ENCODE data around the gene SCGB3A1. TPM values are rescaled to one million over a fixed set of nuclear protein-coding genes. Genes with fewer than 3 reads are reported as not detected.

The SCGB3A1 gene
- total and polyA plus RNA-seq, 2 of the 4 experiments (the other 2 are of a cell fraction): not detected

DNA sequence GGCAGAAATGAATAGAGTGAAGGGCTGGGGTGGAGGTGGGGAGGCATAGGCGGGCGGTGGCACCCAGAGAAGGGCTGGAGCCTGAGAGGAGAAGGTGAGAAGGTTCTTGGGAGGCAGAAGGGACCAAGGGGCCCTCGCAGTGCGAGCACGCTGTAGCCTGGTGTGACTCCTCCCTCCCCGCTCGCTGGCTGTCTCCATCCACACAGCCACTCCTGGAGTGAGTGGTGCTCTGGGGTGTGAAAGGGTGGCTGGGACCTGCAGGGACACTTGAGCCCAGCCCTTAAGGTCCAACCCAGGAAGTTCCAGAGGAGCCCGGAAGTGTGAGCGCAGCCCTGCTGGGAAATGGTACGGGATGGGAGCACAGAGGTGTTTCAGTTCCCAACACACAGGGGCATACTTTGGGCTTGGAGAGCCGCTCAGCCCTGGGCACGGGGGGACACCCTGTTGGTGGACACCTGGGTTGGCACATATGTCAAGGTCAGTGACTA is 9.3 kb upstream of the SCGB3A1 start:
- no peaks in the 10 kb centered on the region for H3K4me1 ChIP-seq (ENCODE audit: control insufficient read depth, insufficient read depth, low read length)
- no peak overlapping the region for H2BK5ac ChIP-seq (ENCODE audit: low read depth, low read length, poor library complexity, severe bottlenecking)
- no peaks in the 10 kb centered on the region for H4K20me1 ChIP-seq (ENCODE audit: insufficient read depth, low read length)
- H2BK15ac ChIP-seq (ENCODE audit: low read depth, low read length): no peak overlapping the region
- no peak overlapping the region for H3K23ac ChIP-seq (ENCODE audit: low read depth, low read length)
- no peak overlapping the region for H3K4me3 ChIP-seq (ENCODE audit: insufficient read depth, low read depth, low read length)
- no peak overlapping the region for H3K9ac ChIP-seq (ENCODE audit: low read depth, low read length)
- TF ChIP-seq RCOR1 (IDR thresholded peaks at IDR 0.05; ENCODE audit: insufficient replicate concordance, low read length) (no peak), MAZ (IDR thresholded peaks at IDR 0.05; ENCODE audit: borderline replicate concordance, low read depth, low read length) (no peak), POLR2A (IDR thresholded peaks at IDR 0.05; ENCODE audit: low read depth, low read length) (no peak), CHD1 (IDR thresholded peaks at IDR 0.05; ENCODE audit: low read depth, low read length) (no peak), FOS (IDR thresholded peaks at IDR 0.05; ENCODE audit: low read depth, low read length) (no peak), RFX5 (IDR thresholded peaks at IDR 0.05; ENCODE audit: low read depth, low read length) (no peak), BHLHE40 (IDR thresholded peaks at IDR 0.05; ENCODE audit: low read depth, low read length) (no peak), MXI1 (IDR thresholded peaks at IDR 0.05; ENCODE audit: borderline replicate concordance, low read depth, low read length) (no peak), SMC3 (IDR thresholded peaks at IDR 0.05; ENCODE audit: low read depth, low read length) (no peak), RAD21 (IDR thresholded peaks at IDR 0.05; ENCODE audit: low read length) (no peak), CEBPB (IDR thresholded peaks at IDR 0.05; ENCODE audit: low read depth, low read length) (no peak), MAFK (IDR thresholded peaks at IDR 0.05; ENCODE audit: low read depth, low read length) (no peak)
- TF ChIP-seq, protein P1, sequence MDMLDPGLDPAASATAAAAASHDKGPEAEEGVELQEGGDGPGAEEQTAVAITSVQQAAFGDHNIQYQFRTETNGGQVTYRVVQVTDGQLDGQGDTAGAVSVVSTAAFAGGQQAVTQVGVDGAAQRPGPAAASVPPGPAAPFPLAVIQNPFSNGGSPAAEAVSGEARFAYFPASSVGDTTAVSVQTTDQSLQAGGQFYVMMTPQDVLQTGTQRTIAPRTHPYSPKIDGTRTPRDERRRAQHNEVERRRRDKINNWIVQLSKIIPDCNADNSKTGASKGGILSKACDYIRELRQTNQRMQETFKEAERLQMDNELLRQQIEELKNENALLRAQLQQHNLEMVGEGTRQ (IDR thresholded peaks at IDR 0.05; ENCODE audit: low read depth, low read length): no peak
- TF ChIP-seq, protein P2, sequence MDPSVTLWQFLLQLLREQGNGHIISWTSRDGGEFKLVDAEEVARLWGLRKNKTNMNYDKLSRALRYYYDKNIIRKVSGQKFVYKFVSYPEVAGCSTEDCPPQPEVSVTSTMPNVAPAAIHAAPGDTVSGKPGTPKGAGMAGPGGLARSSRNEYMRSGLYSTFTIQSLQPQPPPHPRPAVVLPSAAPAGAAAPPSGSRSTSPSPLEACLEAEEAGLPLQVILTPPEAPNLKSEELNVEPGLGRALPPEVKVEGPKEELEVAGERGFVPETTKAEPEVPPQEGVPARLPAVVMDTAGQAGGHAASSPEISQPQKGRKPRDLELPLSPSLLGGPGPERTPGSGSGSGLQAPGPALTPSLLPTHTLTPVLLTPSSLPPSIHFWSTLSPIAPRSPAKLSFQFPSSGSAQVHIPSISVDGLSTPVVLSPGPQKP (IDR thresholded peaks at IDR 0.05; ENCODE audit: borderline replicate concordance, low read depth, low read length): no peak
- TF ChIP-seq, protein P3, sequence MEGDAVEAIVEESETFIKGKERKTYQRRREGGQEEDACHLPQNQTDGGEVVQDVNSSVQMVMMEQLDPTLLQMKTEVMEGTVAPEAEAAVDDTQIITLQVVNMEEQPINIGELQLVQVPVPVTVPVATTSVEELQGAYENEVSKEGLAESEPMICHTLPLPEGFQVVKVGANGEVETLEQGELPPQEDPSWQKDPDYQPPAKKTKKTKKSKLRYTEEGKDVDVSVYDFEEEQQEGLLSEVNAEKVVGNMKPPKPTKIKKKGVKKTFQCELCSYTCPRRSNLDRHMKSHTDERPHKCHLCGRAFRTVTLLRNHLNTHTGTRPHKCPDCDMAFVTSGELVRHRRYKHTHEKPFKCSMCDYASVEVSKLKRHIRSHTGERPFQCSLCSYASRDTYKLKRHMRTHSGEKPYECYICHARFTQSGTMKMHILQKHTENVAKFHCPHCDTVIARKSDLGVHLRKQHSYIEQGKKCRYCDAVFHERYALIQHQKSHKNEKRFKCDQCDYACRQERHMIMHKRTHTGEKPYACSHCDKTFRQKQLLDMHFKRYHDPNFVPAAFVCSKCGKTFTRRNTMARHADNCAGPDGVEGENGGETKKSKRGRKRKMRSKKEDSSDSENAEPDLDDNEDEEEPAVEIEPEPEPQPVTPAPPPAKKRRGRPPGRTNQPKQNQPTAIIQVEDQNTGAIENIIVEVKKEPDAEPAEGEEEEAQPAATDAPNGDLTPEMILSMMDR (conservative IDR thresholded peaks at IDR 0.05; ENCODE audit: low read depth, low read length): no peak
- intact Hi-C loops (cut with micrococcal nuclease) (loop anchor here (10.0 kb wide), 1 partner anchor 396 kb away; the partner anchor contains the start of gene RASGEF1C), dilution Hi-C loops (cut with HindIII; ENCODE audit: low sequenced_read_pairs, unreplicated experiment) (no loop called here), in situ Hi-C loops (cut with MboI; ENCODE audit: low sequenced_read_pairs) (no loop called here)
- H3K4me2 ChIP-seq (ENCODE audit: low read depth, low read length): no peak overlapping the region
- no peak overlapping the region for H2AK5ac ChIP-seq (ENCODE audit: low read depth, low read length)
- ChIA-PET POLR2A (ENCODE audit: unreplicated experiment) (no interaction called here), CTCF (no interaction called here)
- 94% methylated on average over 3 of the region's 12 CpGs; no CpG with 5 or more reads in 1 of the 2 experiments for WGBS, 2 experiments (ENCODE audit: extremely low coverage in 2 of 2, insufficient read length in 1 of 2)
- no peak overlapping the region for H4K8ac ChIP-seq (ENCODE audit: low read depth in 2 of 2, low read length in 2 of 2)
- no peak overlapping the region for H2AFZ ChIP-seq (replicated peaks; ENCODE audit: low read length, poor library complexity)
- no peaks in the 10 kb centered on the region for H3K9me1 ChIP-seq (ENCODE audit: insufficient read depth, low read length)
- no peak overlapping the region for H3K4ac ChIP-seq (ENCODE audit: low read depth, low read length)
- H3K36me3 ChIP-seq (ENCODE audit: control insufficient read depth, insufficient read depth, low read length): no peaks in the 10 kb centered on the region
- no peak overlapping the region for H3K56ac ChIP-seq (ENCODE audit: extremely low read depth, insufficient read depth, low read length)
- no peak overlapping the region for H4K5ac ChIP-seq (ENCODE audit: low read depth, low read length)
- peaks cover 10% of the 10 kb centered on the region; the same call in 1 of the 2 replicates for H3K27me3 ChIP-seq (ENCODE audit: control insufficient read depth, insufficient read depth, low read length)
- H3K79me1 ChIP-seq (ENCODE audit: low read depth in 1 of 2, low read length in 2 of 2): no peaks in the 10 kb centered on the region
- no peak overlapping the region for H2AK9ac ChIP-seq (replicated peaks; ENCODE audit: low read depth, low read length, poor library complexity)
- ATAC-seq (ENCODE audit: low read depth) (no peak), DNase-seq (no peak)
- BruUV-seq (replicated peaks): no TSS peak
- H3K14ac ChIP-seq (replicated peaks; ENCODE audit: low read depth, low read length): no peak overlapping the region
- no peak overlapping the region for H3K18ac ChIP-seq (ENCODE audit: low read depth, low read length)
- H3K9me3 ChIP-seq (ENCODE audit: control insufficient read depth, insufficient read depth, low read length): no peaks in the 10 kb centered on the region
- no peak overlapping the region for H2BK120ac ChIP-seq (ENCODE audit: low read depth, low read length)
- no peak overlapping the region for H3K27ac ChIP-seq (ENCODE audit: insufficient read depth, low read length)
- no peak overlapping the region for H4K91ac ChIP-seq (ENCODE audit: insufficient read depth, low read depth, low read length)
- no peak overlapping the region for H2BK20ac ChIP-seq (ENCODE audit: low read depth, low read length)
